Prostate gland (tissue), 2 donors: ENCODE data around the gene ITGBL1.

Experiments
- POLR2A ChIP-seq: fragments of 450-650 bp; IDR thresholded peaks from one replicate; pipeline ENCODE4 v1.6.1; 2016; ENCODE audit warnings: antibody characterized with exemption, mild to moderate bottlenecking
- TF ChIP-seq, protein P1 (sequence below), 4 experiments: fragments of 200-600 bp in 2 of 4; fragments of 450-650 bp in 2 of 4; sonication (generic) in 2 of 4; IDR thresholded peaks; 1 replicate in 3 of 4; 2 replicates in 1 of 4; pipeline ENCODE4 v1.5.1; 2016 to 2019; ENCODE audit warnings: antibody characterized with exemption in 4 of 4, mild to moderate bottlenecking in 2 of 4, moderate library complexity in 2 of 4

DNA sequence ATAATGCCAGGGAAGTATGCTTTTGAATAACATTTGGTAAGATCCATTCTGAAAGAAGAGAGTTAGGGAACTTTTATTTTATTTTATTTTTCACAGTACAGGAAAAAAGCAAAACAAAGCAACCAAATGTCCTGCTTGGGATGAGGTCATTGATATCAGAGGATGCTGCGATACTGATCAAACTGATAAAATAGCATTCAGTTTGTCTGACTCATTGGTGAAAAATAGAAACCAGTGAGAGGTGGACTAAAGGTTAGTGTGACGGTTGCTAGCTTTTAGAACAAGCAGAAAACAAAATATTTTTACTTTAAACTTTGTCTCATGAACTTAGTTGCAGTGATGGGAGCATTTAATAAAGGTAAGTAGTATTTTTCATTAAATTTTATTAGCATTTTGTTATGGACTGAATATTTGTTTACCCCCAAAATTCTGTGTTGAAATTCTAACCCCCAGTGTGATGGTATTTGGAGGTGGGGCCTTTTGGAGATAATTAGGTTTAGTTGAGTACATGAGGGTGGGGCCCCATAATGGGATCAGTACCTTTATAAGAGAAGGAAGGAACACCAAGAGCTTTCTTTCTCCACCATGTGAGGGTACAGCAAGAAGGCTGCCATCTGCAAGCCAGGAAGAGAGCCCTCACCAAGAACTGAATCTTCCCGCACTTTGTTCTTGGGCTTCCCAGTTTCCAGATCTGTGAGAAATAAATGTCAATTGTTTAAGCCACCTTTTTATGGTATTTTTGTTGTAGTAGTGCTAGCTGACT, 37.3 kb downstream of the ITGBL1 start:
- TF ChIP-seq, protein P1, sequence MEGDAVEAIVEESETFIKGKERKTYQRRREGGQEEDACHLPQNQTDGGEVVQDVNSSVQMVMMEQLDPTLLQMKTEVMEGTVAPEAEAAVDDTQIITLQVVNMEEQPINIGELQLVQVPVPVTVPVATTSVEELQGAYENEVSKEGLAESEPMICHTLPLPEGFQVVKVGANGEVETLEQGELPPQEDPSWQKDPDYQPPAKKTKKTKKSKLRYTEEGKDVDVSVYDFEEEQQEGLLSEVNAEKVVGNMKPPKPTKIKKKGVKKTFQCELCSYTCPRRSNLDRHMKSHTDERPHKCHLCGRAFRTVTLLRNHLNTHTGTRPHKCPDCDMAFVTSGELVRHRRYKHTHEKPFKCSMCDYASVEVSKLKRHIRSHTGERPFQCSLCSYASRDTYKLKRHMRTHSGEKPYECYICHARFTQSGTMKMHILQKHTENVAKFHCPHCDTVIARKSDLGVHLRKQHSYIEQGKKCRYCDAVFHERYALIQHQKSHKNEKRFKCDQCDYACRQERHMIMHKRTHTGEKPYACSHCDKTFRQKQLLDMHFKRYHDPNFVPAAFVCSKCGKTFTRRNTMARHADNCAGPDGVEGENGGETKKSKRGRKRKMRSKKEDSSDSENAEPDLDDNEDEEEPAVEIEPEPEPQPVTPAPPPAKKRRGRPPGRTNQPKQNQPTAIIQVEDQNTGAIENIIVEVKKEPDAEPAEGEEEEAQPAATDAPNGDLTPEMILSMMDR (IDR thresholded peaks at IDR 0.05): no peak
- no peak for TF ChIP-seq POLR2A
